GM21423 (cell line): ENCODE results near the gene TAF8.
"Not testable (repeated sequence)": the region's sequence is repeated elsewhere in the genome, so short reads cannot be mapped to it uniquely, and the experiment has no call there.

Source experiments
- ATAC-seq: cut with Tn5 transposase; IDR thresholded peaks from one replicate; pipeline ENCODE4 v1.9.1; 2021; ENCODE audit warnings: mild to moderate bottlenecking, moderate library complexity; ENCODE audit not compliant: unreplicated experiment

TAF8 gene

DNA sequence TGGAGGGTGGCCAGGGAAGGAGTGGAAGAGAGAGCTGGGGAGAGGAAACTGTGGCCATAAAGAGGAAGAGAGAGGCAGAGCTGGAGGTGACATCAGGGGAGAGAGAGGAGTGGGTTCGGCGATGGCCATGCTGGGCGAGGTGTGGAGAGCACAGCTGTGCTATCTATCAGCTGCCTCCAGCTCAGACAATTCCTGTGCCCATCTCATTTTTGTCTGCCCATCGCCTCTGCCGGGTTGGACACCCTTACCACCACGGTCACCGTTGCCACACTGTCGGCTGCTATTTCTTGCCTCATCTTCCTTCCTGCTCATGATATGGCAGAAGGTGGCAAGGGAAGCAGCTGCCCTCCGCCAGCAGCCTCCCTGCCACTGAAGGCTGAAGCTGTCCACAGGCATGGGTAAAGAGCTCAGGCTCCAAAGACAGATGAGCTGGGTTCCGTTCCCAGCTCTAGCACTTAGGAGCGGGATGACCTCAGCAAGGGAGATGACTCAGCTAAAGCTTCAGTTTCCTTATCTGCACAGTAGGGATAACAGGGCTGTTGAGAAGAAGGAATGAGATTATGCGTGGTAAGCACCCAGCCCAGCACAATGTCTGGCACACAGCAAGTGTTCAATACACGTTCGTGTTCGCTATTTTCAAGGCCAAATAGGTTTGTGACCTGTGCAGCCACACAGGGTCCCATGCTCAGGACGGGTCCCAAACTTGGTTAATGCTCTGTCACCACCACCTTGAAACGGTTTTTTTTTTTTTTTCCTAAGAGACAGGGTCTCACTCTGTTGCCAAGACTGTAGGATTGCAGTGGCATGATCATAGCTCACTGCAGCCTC is 21.9 kb upstream of the TAF8 start:
- ATAC-seq, result no peak

DNA sequence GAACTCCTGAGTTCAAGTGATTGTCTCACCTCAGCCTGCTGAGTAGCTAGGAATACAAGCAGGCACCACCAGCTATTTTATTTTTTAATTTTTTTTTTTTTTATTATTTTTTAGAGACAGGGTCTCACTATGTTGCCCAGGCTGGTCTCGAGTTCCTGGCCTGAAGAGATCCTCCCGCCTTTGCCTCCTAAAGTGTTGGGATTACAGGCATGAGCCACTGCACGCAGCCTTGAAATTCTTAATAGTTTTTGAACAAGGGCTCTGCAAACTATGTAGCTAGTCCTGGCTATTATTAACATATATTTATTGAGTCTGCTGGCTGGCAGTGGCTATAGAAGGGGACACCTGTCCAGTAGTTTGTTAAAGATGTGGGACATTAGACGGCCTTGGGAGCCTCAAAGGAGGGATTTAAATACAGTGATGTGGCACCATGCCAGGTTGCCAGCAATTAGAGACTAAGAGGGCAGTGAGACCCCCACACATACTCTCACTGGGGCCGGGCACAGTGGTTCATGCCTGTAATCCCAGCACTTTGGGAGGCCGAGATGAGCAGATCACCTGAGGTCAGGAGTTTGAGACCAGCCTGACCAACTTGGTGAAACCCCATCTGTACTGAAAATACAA is 21.1 kb upstream of the TAF8 start:
- no peak for ATAC-seq

DNA sequence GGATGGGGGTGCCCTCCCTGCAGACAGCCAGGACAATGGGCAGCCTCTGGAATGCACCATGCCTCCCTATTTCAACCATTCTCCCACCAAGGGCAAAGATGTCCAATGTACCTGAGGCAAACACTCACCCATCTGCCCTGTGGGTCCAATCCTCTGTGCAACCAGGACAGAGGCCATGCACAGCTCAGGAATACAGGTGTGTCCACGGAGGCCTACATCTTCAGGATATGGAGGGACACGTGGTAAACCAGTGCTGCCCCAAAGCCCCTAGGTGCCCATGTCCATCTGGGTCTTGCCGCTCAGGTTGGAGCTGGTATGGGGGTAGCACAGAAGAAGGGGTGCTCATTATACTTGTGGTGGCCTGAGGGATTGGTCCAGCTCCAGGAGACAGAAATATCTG is 20.4 kb upstream of the TAF8 start:
- ATAC-seq, result no peak

DNA sequence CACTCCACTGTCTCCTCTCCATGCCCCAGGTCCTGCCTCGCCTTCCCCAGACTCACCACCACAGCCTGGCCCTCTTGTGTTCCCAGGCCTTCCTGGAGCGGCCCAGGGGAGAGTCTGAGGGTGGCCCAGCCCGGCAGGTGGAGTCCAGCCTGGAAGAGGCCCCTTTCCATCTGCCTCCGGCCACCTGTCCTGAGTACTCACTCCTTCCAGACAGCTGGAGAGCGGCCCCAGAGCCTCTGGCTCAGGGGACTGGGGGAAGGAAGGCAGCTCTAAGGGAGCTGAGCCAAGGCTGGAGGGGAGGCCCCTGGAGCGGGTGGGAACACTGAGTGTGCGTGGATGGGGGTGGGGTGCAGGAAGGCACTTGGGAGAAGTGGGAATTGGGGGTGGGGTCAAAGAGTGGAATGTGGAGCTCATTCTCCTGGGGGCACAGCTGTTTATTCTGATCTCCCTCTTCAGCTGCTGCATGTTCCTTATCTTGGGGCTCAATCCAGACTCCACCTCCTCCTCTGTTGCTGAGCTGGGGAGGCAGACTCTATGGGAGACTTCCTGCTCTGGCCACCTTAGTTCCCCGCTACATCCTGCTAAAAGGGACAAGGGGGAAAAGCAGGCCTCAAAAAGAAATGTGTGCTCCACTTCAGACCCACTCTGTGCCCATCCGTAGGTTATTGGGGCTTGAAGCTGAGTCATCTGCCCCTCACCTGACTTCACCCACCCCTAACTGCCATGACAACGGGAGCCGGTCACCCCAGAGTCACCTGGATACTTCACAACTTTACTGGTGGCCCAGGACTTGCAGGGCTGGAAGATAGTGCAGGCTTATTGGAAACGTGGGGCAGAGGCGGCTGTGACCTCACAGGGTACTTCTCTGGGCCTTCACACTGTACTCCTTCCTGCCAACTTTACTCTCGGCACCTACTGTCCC is 19.5 kb upstream of the TAF8 start:
- ATAC-seq, result no peak

DNA sequence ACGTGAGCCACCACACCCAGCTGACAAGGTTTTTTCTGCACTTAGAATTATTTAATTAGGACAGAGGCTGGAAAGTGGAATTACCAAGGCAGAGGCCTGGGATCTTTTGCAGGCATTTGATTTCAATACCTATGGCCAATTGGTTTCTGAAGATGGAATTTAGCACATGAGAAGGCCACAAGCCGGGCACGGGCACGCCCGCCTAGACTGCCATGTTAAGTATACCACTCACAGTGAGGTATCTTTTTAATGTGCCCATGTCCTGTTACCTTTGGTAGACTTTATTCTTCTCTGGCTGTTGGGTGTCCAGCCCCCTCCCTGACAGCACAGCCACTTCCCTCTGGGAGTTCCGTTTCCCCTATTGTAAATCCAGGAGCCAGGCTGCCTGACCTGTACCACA is 18.0 kb upstream of the TAF8 start:
- no peak for ATAC-seq

DNA sequence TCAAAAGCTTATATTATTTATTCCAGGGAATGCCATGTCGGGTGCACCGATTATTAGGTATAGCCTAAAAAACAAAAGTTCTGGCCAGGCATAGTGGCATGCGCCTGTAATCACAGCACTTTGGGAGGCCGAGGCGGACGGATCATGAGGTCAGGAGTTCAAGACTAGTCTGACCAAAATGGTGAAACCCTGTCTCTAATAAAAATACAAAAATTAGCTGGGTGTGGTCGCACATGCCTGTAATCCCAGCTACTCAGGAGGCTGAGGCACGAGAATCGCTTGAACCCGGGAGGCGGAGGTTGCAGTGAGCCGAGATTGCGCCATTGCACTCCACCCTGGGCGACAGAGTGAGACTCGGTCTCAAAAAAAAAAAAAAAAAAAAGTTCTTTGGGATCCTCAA is 12.7 kb upstream of the TAF8 start:
- ATAC-seq, result not testable (repeated sequence)

DNA sequence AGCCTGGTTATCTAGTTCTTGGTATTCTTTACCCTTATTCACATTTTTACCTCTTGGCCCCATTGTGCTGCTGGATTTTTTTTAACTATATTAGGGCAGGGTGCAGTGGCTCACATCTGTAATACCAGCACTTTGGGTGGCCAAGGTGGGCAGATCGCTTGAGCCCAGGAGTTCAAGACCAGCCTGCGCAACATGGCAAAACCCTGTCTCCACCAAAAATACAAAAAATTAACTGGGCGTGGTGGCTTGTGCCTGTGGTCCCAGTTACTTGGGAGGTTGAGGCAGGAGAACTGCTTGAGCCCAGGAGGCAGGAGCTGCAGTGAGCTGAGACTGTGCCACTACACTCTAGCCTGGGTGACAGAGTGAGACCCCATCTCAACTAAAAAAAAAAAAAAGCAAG is 12.2 kb upstream of the TAF8 start:
- no peak for ATAC-seq

DNA sequence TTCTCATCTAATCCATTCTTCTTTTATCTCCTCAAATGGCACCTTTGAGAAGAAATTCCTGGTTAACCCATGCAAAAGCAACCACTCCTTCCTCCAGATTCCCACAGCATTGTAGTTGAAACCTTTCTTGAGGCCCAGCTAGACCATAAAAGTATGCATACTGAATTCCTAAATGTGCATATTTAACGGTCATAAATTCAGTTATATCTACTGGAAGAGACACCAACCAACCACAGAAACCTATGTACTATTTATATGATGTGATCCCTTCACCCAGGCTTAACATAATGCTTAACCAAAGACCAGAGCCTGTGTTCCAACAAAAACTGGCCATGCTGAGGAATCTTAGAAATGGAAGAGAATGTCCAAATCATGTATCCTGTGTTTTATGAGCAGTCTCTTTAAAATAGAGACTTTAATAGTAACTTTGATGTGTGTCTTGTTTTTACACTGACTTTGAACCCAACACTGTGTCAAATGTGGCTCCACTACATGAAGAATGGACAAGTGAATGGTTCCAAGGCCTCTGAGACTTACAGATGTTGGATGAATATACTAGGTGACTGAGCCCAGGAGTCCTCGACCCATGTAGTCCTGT is 11.4 kb upstream of the TAF8 start:
- no peak for ATAC-seq

DNA sequence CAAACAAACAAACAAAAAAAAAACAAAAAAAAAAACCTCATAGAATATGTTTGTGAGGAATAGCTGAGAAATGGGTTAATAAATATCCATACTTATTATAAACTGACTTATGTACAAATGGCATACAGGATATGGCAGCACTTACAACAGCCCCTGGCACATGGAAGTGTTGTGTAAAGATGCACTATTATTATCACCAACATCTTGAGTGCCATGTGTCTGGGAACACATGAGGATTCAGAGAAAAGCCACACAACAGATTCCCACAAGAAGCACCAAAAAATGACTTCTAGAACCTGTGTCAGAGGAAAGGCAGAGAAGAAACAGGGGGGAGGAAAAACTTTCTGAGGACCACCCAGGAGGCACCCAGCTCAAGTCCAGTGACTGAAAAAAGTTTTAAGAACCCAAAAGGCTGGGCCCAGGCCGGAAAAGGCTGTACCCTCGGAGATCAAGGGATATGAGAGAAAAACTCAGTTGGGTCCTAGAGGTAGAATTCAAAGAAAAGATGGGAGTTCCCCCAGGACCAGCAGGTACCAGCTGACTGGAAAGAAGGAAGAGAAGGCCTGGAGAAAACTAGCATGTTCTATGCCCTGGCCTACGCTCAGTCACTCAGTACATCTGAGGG is 9.4 kb upstream of the TAF8 start:
- ATAC-seq, result no peak

DNA sequence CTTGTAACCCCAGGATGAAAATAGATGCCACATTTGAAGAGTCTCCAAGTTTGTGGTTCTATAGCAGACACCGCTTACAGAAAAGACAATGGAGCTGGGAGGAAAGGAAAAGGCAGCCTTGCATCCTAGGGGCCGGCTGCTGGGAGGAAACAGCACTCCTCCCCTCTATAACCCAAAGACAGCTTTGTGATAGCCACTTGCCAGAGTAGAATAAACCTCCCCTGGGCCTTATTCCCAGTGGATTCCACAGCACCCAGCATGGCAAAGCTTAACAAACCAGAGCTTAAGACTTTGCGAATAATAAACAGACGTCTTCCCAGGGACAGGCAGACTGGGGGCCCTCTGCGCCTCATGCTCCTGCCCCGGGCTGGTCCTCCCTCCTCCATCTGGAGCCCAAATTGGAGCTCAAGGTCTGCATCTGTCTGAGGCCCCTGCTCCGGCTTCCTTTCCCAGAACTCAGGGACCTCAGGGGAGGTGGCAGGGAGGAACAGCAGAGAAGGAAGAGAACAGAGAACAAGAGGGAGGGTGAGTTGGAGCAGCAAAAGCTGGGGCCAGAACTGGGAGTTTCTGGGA is 8.8 kb upstream of the TAF8 start:
- no peak for ATAC-seq

DNA sequence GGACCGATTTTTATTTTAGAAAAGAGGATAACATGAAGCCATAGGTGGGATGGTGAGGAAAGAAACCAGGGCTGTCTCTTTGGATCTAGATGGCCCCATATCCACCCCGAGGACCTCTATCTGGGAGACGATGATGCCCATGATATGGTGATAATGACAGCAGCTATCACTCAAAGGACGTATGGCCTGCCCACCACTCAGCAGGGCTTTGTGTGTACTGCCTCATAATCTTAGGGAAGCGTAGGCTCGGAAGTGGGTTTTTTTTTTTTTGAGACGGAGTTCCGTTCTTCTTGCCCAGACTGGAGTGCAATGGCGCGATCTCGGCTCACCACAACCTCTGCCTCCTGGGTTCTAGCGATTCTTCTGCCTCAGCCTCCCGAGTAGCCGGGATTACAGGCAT is 8.2 kb upstream of the TAF8 start:
- ATAC-seq, result no peak

DNA sequence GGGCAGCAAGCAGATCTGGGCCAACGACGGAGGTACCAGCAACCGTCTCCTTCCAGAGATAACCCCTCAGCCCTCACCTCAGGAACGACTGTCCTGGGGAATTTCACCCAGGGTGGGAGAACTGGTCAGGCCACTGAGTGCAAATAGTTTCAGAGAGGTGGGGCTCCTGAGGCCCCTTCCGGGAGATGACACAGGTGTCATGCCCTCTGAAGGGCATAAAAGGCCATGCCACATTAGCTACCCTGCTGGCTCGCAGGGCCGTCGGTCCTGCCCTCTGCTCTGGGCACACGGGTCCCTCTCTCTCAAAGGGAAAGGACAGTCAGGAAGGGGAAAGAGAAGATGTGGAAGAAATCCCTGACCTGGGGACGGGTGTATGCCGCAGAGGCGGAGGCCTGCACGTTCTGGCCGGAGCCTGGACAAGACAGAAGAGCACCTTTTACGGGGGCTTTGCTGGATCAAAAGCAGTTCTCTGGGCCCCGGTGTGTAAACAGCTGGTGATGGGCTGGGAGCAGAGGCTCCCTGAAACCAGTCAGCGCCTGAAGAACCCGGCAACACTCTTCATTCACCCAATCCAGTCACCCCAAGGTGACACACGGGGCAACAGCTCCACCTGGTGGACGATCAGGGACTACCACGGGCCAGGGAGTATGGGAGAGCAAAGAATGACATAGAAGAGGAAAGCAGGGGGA is 6.4 kb upstream of the TAF8 start:
- no peak for ATAC-seq

DNA sequence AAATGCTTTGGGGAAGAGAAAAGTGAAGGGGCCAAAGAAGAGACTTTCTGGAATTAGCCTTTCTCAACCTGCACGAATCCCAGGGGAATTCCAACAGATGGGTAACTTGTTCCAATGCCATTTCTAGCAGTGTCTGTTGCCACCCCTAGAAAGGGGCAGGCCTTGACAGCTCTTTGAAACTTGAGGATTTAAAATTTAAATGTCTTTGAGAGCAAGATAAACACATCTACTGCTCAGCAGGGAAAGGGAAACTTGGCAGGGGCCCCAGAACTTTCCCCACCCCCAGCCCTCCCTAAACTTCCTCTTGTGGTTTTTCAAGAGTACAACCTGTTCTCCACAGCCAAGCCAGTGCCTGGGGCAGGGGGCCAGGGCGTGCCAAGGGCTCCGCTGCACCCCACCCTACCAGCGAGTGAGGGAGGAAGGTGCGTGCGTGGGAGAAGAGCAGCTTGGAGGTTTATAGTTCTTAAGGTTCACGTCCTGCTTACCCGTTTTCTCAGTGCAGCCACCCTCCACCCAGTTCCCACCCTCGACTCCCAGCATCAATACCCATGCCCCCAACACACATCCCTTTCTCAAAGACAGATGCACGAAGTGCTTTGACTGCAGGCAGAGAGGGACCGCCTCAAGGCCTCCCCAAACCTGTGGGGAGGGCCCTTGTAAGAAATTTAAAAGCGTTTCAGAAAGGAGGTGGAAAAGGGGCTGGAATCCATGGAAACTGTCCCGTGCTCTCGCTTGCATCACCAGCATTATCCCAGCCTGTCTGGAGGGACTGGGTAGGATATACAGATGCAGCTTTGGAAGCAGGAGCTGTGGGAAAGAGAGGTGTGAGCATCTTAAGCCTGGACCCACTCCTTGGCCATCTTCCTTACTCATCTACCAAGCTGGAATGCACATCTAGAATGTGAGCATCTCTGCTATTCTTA is 4.5 kb upstream of the TAF8 start:
- ATAC-seq, result no peak

DNA sequence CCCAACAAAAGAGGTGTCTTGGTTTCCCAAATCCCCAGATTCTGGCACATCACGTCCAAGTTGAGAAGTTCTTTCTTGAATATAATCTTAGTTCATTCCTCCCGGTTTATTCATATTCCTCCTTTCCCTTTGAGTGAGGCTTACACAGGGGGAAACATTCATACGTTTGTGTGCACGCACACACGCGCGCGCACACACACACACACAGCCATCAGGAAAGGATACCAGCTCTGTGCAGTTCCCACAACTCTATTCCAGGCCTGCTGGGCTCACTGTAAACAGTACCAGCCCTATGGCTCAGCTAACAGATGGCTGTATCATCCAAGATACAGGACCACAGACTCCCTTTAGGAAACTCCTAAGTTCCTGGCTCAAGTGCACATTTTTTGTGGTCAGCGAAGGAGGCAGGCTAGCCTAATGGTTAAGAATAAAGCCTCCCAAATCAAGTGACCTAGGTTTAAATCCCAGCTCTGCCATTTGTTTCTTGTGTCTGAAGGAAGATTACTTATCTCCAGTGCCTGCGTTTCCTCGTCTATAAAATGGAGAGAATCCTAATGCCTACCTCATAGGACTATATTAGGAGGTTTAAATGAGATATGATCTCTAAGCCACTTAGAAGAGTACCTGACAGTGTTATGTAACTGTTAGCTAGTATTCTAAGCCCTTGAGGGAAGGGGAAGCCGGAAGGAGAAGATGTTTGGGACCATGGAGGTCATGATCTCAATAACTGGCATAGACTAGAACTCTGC is 3.7 kb upstream of the TAF8 start:
- ATAC-seq, result no peak

DNA sequence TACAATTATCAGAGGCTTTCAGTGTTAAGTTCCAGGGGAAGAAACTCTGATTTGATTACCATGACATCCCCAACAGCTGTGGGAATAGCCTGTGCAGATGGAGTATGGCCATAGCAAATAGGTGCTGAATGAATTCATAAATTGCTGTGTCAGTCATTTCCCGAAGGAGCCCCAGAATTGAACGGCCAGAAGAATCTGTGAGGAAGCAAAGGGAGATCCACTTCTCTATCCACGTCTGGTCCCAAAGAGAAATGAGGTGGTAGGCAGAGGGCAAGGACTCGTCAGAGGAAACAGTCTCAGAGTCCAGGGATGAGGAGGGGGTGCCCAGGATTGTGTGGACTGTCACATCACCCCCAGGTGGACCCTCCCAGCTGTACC is 3.1 kb upstream of the TAF8 start:
- ATAC-seq, result no peak

DNA sequence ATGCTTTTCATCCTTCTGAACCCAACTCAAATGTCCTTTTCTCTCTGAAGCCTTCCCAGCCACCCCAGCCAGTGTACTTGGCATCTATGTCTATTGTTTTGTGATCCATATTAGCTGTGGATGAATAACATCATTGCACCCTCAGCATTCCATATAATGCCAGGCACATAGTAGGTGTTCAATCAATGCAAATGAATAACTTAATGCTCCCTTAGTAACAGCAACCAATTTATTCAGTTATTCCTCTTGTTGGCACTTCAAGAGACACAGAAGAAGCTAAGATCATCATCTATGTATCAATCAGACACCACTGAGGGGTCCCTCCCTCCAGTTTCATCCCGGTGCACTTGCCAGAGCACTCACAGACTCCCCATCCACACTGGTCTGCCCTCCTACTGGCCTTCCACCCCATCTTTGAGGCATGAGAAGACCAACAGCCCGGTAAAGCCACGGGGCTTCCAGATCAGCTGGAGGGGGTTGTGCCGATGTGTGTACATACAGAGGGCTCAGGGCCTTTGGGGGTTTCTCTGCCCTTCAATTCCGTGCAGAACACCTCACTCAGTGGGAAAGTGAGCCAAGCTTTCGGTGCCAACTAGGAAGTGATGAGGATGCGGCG is 2.4 kb upstream of the TAF8 start:
- no peak for ATAC-seq

DNA sequence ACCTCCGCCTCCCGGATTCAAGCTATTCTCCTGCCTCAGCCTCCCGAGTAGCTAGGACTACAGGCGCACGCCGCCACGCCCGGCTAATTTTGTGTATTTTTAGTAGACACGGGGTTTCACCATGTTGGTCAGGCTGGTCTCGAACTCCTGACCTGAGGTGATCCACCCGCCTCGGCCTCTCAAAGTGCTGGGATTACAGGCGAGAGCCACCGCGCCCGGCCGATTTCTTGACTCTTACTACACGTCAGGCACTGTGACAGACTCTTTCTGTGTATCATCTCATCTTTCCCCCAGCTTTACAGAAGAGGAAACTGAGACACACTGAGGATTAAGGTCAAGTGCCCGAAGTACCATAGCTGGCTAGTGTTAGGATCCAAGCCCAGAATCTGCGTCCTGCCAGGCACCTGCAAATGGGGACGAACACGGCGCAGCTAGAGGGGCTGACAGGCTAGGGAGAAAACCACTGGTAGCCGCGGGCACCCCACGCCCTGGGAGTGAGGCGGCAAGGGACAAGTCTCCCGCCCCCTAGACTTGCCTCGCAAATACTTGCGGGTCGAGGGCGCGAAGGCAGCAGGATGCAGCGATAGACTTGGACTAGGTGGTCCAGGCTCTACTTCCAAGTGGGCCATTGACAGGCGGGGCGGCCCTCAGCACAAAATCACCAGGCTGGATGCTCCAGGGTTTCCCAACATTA is 1.1 kb upstream of the TAF8 start:
- no peak for ATAC-seq
